Measurements from ENCODE around the gene B3GALT6. TPM values are rescaled to one million over a fixed set of nuclear protein-coding genes. Genes with fewer than 3 reads are reported as not detected.
A peak's percentile ranks its signal among the peaks of the same experiment; 100 is the strongest.

Gene B3GALT6
- total and polyA plus RNA-seq, 9 donors, result 7.0 to 21.9 (median 15.2) TPM

GRCh38 chr1:1259951-1260600 lies 28.0 kb downstream of the B3GALT6 start:
- H3K36me3 ChIP-seq, result peaks cover 4% of the 10 kb centered on the region
- no peak overlapping the region for H3K4me3 ChIP-seq
- WGBS, 3 donors, result 80 to 89% (median 85%) methylated on average over 26 of the region's 26 CpGs
- no peaks in the 10 kb centered on the region for H3K4me1 ChIP-seq (ENCODE audit: insufficient read depth)
- no peaks in the 10 kb centered on the region for H3K27me3 ChIP-seq
- intact Hi-C loops (cut with DNase I), result no loop called here
- TF ChIP-seq CTCF (IDR thresholded peaks at IDR 0.05) (no peak), EP300 (IDR thresholded peaks at IDR 0.05) (no peak), POLR2A (IDR thresholded peaks at IDR 0.05) (no peak)
- DNase-seq, result peak in 1 of 5 donors; percentile 32
- no peak overlapping the region for H3K27ac ChIP-seq
- H3K9me3 ChIP-seq, result no peaks in the 10 kb centered on the region

- H3K4me3 ChIP-seq, result no peak overlapping the region
- intact Hi-C loops (cut with DNase I), result no loop called here
- H3K9me3 ChIP-seq, result no peaks in the 10 kb centered on the region
- peaks cover 4% of the 10 kb centered on the region for H3K36me3 ChIP-seq
- no peak overlapping the region for H3K27ac ChIP-seq
- TF ChIP-seq POLR2A (IDR thresholded peaks at IDR 0.05) (no peak), EP300 (IDR thresholded peaks at IDR 0.05) (no peak), CTCF (IDR thresholded peaks at IDR 0.05) (no peak)
- no peaks in the 10 kb centered on the region for H3K4me1 ChIP-seq (ENCODE audit: insufficient read depth)
- no peaks in the 10 kb centered on the region for H3K27me3 ChIP-seq
- no peak for DNase-seq
- WGBS, 3 donors, result 76 to 79% (median 78%) methylated on average over 16 of the region's 16 CpGs
Observed at GRCh38 chr1:1260843-1261560, 29.0 kb downstream of the B3GALT6 start.

GRCh38 chr1:1262071-1262470 lies 30.0 kb downstream of the B3GALT6 start:
- no peaks in the 10 kb centered on the region for H3K27me3 ChIP-seq
- H3K36me3 ChIP-seq, result peaks cover 4% of the 10 kb centered on the region
- no peak overlapping the region for H3K4me3 ChIP-seq
- no peaks in the 10 kb centered on the region for H3K9me3 ChIP-seq
- WGBS, 3 donors, result 92 to 94% (median 93%) methylated on average over 17 of the region's 17 CpGs
- no peak for DNase-seq
- no peak overlapping the region for H3K27ac ChIP-seq
- intact Hi-C loops (cut with DNase I), result no loop called here
- TF ChIP-seq EP300 (IDR thresholded peaks at IDR 0.05) (no peak), CTCF (IDR thresholded peaks at IDR 0.05) (no peak), POLR2A (IDR thresholded peaks at IDR 0.05) (no peak)
- no peaks in the 10 kb centered on the region for H3K4me1 ChIP-seq (ENCODE audit: insufficient read depth)

GRCh38 chr1:1262758-1263157 lies 30.7 kb downstream of the B3GALT6 start:
- Histone ChIP-seq H3K27me3 (no peaks in the 10 kb centered on the region), H3K27ac (no peak overlapping the region), H3K4me1 (ENCODE audit: insufficient read depth) (no peaks in the 10 kb centered on the region), H3K9me3 (no peaks in the 10 kb centered on the region), H3K36me3 (peaks cover 4% of the 10 kb centered on the region), H3K4me3 (no peak overlapping the region)
- DNase-seq, result no peak
- TF ChIP-seq CTCF (IDR thresholded peaks at IDR 0.05) (no peak), POLR2A (IDR thresholded peaks at IDR 0.05) (no peak), EP300 (IDR thresholded peaks at IDR 0.05) (no peak)
- WGBS, 3 donors, result 90 to 97% (median 93%) methylated on average over 8 of the region's 8 CpGs
- intact Hi-C loops (cut with DNase I), result no loop called here
